NT2/D1 (cell line): ENCODE measurements around the gene APPL2.

Source experiments
- DNase-seq: peaks from one replicate; pipeline ENCODE4 v3.0.0-alpha.2; 2011; ENCODE audit warnings: low read depth, low spot score
- H3K27me3 ChIP-seq: 2 replicates; pipeline ENCODE4 v1.6.0; 2011; ENCODE audit warnings: mild to moderate bottlenecking; ENCODE audit not compliant: insufficient read length, insufficient read depth
- H3K36me3 ChIP-seq: 2 replicates; pipeline ENCODE4 v1.6.1; 2011; ENCODE audit warnings: mild to moderate bottlenecking, low read length, mixed read lengths; ENCODE audit not compliant: insufficient read depth, insufficient read length
- H3K4me1 ChIP-seq: 2 replicates; pipeline ENCODE4 v1.5.1; 2011; ENCODE audit not compliant: insufficient read depth, insufficient read length
- H3K4me3 ChIP-seq: 2 replicates; pipeline ENCODE4 v1.5.1; 2011; ENCODE audit warnings: low read depth; ENCODE audit not compliant: insufficient read length
- H3K9ac ChIP-seq: 2 replicates; pipeline ENCODE4 v1.6.0; 2011; ENCODE audit warnings: low read depth; ENCODE audit not compliant: insufficient read length
- H3K9me3 ChIP-seq: 2 replicates; pipeline ENCODE4 v1.5.1; 2011; ENCODE audit warnings: mild to moderate bottlenecking, low read length; ENCODE audit not compliant: insufficient read depth
- SUZ12 ChIP-seq: IDR thresholded peaks from 2 replicates; pipeline ENCODE4 v1.6.1; 2011; ENCODE audit not compliant: insufficient read length, insufficient read depth; ENCODE audit errors: extremely low read depth
- YY1 ChIP-seq: IDR thresholded peaks from 2 replicates; pipeline ENCODE4 v1.6.1; 2011; ENCODE audit not compliant: insufficient read length, insufficient read depth
- ZNF274 ChIP-seq: IDR thresholded peaks from 2 replicates; pipeline ENCODE4 v1.6.1; 2011; ENCODE audit warnings: mild to moderate bottlenecking, low read depth, low read length

APPL2 gene

DNA sequence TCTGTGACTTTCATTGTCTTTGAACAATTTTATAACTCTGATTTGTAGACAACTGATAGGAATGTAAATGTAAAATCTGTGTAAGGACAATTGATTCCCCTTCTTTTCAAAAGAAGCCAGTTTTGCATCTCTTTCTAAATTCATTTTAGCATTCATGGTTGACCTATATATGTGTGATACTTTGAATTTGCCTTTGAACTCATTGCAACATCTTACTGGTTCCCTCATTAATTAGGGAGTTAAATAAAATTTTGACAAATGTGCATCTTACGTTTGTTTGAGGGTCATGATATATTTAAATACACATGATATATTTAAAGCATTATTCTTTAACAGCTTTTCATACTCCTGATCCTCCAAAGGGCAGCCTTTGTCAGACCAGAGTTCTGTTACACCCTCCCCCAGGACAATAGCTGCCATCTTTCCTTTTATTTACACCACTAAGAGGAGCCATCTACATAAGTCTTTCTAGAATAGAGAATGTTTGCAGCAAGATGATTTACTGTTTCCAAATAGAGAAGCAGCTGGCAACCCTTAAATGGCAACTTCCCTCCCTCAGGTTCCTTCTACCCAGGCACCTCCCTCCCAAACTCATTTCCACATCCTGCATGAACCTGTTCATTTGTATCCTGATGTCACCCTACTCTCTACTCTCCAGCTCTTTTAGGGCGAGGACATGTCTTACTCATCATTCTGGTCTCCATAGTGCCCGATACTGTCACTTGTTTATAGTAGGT lies 40.2 kb upstream of the APPL2 start:
- Histone ChIP-seq H3K36me3 (no peaks in the 10 kb centered on the region), H3K27me3 (no peaks in the 10 kb centered on the region), H3K4me3 (no peak overlapping the region), H3K9ac (no peak overlapping the region), H3K9me3 (no peaks in the 10 kb centered on the region; the same call in 1 of the 2 replicates), H3K4me1 (no peaks in the 10 kb centered on the region)
- DNase-seq, result peak; percentile 16
- TF ChIP-seq YY1 (no peak), SUZ12 (no peak), ZNF274 (no peak)

DNA sequence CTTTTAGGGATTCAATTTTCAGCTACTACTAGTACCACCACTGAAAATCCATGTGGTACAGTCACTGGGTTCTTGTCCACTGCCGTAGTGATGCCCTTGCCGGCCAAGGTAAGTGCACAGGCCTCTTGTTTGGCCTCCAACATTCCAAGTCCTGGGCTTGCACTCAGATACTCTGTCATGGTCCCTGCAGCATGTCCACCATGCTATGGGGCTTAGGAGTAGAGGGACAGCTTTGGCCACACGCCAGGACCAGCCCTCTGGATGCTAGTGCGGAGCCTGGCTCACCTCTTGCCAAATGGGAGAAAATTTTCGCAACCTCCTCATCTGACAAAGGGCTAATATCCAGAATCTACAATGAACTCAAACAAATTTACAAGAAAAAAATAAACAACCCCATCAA lies 38.6 kb upstream of the APPL2 start:
- Histone ChIP-seq H3K36me3 (no peaks in the 10 kb centered on the region), H3K27me3 (no peaks in the 10 kb centered on the region), H3K9me3 (no peaks in the 10 kb centered on the region; the same call in 1 of the 2 replicates), H3K4me1 (no peaks in the 10 kb centered on the region), H3K9ac (no peak overlapping the region), H3K4me3 (no peak overlapping the region)
- TF ChIP-seq SUZ12 (no peak), ZNF274 (no peak), YY1 (no peak)
- no peak for DNase-seq

DNA sequence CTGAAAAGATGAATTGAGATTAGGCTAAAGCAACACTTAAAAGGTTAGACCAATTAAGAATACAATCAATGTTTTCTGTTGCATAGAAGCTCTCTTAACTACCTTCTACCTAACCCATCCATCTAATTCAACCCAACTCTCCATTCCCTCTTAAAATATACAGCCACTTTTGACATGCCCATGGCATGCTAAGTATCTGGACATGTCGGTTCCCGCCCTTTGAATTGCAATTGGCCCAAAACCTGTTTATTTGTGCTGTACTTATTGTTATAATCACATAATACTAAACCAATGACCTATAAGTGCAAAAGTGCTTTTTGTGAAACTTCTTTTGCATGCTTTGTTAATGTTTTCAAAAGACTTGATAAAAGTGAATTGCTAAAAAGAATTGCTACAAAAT lies 37.6 kb upstream of the APPL2 start:
- no peaks in the 10 kb centered on the region; the same call in 1 of the 2 replicates for H3K9me3 ChIP-seq
- DNase-seq, result no peak
- H3K4me1 ChIP-seq, result no peaks in the 10 kb centered on the region
- H3K36me3 ChIP-seq, result no peaks in the 10 kb centered on the region
- no peak overlapping the region for H3K4me3 ChIP-seq
- no peaks in the 10 kb centered on the region for H3K27me3 ChIP-seq
- no peak overlapping the region for H3K9ac ChIP-seq
- TF ChIP-seq ZNF274, result no peak
- no peak for TF ChIP-seq YY1
- TF ChIP-seq SUZ12, result no peak

DNA sequence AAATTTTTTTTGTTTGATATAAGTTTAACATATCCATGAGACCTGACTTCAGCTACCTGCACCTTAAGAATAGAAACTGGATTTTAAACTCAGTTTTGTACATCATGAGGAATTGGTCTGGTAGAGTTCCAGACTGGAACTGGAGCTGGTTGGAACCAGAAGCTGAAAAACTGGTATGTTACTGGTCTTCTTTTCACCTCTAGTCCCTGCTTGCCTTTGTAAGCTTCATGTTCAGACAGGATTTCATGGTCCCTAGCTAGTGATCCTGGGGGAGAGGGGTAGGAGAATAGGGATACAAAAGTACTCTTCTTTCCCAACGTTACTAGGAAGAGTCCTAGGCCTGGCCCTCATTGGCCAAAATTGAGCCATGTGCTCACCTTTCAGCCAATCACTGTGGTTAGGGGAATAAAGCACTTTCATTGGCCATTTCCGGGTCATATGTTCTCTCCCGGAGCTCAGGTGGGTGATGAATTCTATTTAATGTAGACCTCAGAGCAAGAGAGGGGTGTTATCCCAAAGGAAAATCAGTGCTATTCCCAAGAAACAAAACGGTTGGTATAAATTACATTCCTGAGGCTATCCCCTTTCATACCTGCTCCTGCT lies 36.9 kb upstream of the APPL2 start:
- H3K9me3 ChIP-seq, result no peaks in the 10 kb centered on the region; the same call in 1 of the 2 replicates
- TF ChIP-seq YY1, result no peak
- TF ChIP-seq SUZ12, result no peak
- no peak for TF ChIP-seq ZNF274
- H3K9ac ChIP-seq, result no peak overlapping the region
- no peaks in the 10 kb centered on the region for H3K4me1 ChIP-seq
- no peak overlapping the region for H3K4me3 ChIP-seq
- H3K36me3 ChIP-seq, result no peaks in the 10 kb centered on the region
- no peak for DNase-seq
- H3K27me3 ChIP-seq, result no peaks in the 10 kb centered on the region

DNA sequence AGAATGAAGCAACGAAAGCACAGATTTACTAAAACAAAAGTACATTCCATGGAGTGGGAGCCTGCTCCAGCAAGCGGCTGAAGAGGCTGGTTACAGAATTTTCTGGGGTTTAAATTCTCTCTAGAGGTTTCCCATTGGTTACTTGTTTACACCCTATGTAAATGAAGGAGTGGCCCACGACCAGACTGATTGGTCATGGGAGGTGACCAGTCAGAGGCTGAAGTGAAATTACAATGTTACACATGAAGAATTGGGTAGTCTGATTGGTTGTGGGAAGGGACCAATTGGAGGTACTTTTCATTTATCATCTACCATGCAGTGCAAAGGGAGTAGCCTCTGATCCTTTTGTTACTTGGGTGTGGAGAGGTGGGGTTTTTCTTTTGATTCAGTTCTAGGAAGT lies 36.2 kb upstream of the APPL2 start:
- no peaks in the 10 kb centered on the region for H3K4me1 ChIP-seq
- no peak overlapping the region for H3K9ac ChIP-seq
- TF ChIP-seq SUZ12, result no peak
- TF ChIP-seq ZNF274, result no peak
- TF ChIP-seq YY1, result no peak
- no peaks in the 10 kb centered on the region for H3K27me3 ChIP-seq
- no peak overlapping the region for H3K4me3 ChIP-seq
- H3K36me3 ChIP-seq, result no peaks in the 10 kb centered on the region
- H3K9me3 ChIP-seq, result no peaks in the 10 kb centered on the region; the same call in 1 of the 2 replicates
- no peak for DNase-seq

DNA sequence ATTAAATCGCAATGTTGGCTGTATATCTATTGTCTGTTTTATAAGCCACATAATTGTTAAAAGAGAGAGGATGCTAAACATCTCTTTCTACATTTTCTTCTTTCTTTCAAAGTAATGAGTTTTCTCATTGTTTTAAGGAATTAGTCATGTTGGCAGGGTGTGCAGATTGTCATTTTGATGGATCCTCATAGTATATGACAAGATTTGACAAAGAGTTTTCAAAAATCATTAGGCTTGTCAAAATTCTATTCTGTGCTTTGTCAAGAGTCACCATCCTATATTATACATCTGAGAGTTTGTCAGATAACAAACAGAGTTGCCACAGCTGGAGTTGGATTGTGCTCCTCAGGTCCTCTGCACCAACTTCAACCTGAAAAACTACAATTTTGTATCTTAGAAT lies 35.4 kb upstream of the APPL2 start:
- no peak overlapping the region for H3K4me3 ChIP-seq
- DNase-seq, result no peak
- no peaks in the 10 kb centered on the region for H3K4me1 ChIP-seq
- no peaks in the 10 kb centered on the region for H3K27me3 ChIP-seq
- TF ChIP-seq YY1, result no peak
- TF ChIP-seq ZNF274, result no peak
- TF ChIP-seq SUZ12, result no peak
- no peaks in the 10 kb centered on the region for H3K36me3 ChIP-seq
- H3K9me3 ChIP-seq, result no peaks in the 10 kb centered on the region; the same call in 1 of the 2 replicates
- no peak overlapping the region for H3K9ac ChIP-seq

DNA sequence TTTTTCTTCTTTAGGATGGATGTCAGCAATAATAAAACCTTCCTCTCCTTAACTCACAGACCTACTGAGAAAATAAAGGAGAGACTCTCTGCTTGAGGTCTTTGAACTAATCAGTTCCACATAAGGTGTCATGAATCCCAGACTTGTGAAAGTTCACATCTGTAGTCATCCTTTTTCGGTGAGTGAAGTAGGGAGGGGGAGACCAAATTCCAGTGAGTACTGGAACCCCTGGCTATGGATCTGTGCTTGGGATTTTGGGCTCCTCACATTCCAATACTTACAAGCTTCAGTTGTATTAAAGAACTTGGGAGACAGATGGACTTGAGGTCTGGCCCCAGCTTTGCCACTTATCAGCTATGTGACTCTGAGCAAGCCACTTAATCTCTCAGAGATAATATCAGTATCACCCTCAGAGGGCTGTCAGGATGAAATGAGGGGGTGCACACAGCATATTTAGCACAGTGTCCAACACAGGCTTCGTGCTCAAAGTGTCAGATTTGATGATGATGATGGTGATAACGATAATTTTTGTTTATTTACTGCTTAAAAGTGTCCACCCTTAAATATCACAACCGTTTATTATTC lies 34.8 kb upstream of the APPL2 start:
- Histone ChIP-seq H3K27me3 (no peaks in the 10 kb centered on the region), H3K4me3 (no peak overlapping the region), H3K4me1 (no peaks in the 10 kb centered on the region), H3K9ac (no peak overlapping the region), H3K9me3 (no peaks in the 10 kb centered on the region; the same call in 1 of the 2 replicates), H3K36me3 (no peaks in the 10 kb centered on the region)
- TF ChIP-seq SUZ12, result no peak
- no peak for TF ChIP-seq ZNF274
- TF ChIP-seq YY1, result no peak
- DNase-seq, result no peak
